AG10803 (cell line): ENCODE measurements around the gene CADM1.

Experiments used
- DNase-seq: peaks from one replicate; pipeline ENCODE4 v3.0.0; 2010; ENCODE audit warnings: low read depth
- H3K4me3 ChIP-seq: 2 replicates; pipeline ENCODE4 v1.5.1; 2011; ENCODE audit warnings: mild to moderate bottlenecking, low read length, control low read depth
- TF ChIP-seq, protein P1 (sequence below): conservative IDR thresholded peaks from 2 replicates; pipeline ENCODE4 v1.5.1; 2011; ENCODE audit warnings: mild to moderate bottlenecking, low read length, control low read depth, inconsistent platforms

CADM1 gene

DNA sequence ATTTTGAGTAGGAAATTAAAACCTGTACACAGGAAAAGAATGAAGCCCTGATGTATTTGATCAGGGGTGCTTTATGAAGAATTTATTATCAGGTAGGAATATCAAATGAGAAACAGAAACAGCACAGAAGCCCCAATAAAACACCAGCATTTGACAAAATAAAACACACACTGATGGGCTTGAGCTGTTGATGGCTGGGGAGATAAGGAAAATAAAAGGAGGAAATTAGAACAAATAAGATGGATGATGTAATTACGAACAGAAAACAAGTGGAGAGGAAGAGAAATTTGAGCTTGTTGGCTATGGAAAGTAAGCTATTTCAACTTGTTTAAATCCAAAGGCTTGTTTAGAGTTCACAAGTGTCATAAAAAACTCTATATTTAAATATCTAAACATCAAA lies 213.7 kb downstream of the CADM1 start:
- DNase-seq: no peak
- H3K4me3 ChIP-seq: no peak overlapping the region
- TF ChIP-seq, protein P1, sequence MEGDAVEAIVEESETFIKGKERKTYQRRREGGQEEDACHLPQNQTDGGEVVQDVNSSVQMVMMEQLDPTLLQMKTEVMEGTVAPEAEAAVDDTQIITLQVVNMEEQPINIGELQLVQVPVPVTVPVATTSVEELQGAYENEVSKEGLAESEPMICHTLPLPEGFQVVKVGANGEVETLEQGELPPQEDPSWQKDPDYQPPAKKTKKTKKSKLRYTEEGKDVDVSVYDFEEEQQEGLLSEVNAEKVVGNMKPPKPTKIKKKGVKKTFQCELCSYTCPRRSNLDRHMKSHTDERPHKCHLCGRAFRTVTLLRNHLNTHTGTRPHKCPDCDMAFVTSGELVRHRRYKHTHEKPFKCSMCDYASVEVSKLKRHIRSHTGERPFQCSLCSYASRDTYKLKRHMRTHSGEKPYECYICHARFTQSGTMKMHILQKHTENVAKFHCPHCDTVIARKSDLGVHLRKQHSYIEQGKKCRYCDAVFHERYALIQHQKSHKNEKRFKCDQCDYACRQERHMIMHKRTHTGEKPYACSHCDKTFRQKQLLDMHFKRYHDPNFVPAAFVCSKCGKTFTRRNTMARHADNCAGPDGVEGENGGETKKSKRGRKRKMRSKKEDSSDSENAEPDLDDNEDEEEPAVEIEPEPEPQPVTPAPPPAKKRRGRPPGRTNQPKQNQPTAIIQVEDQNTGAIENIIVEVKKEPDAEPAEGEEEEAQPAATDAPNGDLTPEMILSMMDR: no peak

DNA sequence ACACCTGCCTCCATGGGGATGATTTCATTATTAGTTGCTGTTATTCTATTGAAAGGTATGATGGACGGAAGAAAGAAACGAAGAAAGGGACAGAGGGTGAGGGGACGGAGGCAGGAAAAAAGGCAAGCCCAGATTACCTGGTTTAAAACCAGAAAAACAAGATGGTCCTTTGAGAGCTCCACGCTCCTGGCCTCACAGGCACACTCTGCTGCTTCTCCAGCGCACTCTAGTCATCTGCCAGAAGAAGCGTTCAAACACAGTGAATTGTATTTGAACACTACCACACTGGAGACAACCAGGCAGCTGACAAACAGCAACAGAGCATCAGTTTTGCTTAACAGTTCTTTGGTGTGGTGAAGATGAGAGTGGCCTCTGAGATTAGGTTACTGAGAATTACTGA lies 216.9 kb downstream of the CADM1 start:
- TF ChIP-seq, protein P1: no peak
- DNase-seq: no peak
- no peak overlapping the region for H3K4me3 ChIP-seq

DNA sequence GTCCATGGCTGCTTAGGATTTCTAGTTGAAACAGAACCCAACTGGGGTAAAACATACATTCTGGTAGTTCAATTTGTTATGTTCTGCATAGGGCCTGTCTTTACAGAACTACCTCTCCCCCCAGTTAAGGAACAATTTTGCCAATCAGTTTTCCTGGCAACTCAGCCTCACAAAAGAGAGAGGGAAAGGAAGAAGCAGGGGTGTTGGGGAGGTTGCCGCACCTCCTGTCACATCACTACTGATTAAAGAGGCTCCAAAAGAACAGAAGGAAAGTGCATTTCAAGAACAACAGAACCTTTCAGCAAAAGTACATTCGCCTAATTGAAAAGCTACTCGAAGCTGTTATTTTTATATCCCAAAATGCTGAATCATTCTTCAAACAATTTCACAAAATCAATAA lies 217.6 kb downstream of the CADM1 start:
- TF ChIP-seq, protein P1: no peak
- H3K4me3 ChIP-seq: no peak overlapping the region
- DNase-seq: no peak

DNA sequence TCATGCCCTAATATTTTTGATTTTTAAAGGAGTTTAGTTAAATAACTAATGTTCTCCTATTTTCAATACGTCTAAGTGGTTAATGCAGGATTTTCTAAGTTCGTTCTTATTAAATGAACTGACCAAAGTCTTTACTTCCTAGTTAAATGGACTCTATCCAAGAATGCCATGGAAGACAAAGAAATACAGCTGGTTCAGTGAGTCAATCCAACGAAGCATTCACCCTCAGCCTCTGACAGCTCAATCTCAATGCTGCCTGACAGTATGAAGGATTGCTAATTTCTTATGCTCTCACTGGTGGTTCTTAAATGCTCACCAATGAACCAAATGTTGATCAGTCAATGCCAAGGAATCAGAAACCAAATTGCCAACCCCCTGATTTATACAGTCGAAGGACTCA lies 219.4 kb downstream of the CADM1 start:
- DNase-seq: no peak
- H3K4me3 ChIP-seq: no peak overlapping the region
- TF ChIP-seq, protein P1: no peak

DNA sequence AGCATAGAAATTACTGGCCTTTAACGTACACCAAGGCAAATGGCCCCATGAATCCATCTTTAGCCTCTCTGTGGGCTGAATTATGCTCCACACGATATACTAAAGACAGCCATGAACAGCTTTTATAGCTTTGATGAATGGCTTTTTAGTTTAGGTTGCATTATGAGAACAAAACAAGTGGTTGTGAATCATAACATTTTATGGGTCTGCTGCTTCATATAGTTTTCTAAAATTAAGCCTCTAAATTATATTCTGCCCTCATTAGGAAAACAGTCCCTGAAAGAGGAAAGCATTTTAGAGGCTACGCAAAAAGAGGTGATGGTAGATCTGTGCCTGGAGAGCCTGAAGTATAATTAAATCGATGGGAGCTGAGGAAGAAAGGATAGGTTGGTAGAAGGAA lies 221.3 kb downstream of the CADM1 start:
- TF ChIP-seq, protein P1: no peak
- no peak for DNase-seq
- no peak overlapping the region for H3K4me3 ChIP-seq

DNA sequence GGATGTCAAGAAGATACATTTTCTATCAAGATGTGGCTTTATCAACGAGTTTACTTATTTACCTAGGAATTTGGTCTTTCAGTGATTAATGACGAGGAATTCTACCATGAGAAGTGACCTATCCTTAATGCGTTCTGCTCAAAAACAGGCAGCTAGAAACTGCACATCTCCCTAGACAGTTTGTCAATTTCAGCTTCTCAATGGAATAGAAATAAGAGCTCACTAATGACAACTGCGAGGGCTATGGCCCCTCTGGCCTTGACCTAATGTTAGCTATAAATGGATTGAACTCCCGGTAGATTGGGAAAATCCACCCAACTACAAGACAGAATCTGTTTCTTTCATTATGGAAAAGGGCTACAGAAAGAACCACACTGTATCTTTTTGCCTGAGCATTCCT lies 223.4 kb downstream of the CADM1 start:
- no peak overlapping the region for H3K4me3 ChIP-seq

More for the DNA sequence above, 223.4 kb downstream of the CADM1 start:
- TF ChIP-seq, protein P1: no peak
- no peak for DNase-seq
